Measurements from ENCODE around the gene GPR39. TPM values are rescaled to one million over a fixed set of nuclear protein-coding genes. Genes with fewer than 3 reads are reported as not detected.

The GPR39 gene
- total RNA-seq, 2 experiments from 2014 or later: not detected

DNA sequence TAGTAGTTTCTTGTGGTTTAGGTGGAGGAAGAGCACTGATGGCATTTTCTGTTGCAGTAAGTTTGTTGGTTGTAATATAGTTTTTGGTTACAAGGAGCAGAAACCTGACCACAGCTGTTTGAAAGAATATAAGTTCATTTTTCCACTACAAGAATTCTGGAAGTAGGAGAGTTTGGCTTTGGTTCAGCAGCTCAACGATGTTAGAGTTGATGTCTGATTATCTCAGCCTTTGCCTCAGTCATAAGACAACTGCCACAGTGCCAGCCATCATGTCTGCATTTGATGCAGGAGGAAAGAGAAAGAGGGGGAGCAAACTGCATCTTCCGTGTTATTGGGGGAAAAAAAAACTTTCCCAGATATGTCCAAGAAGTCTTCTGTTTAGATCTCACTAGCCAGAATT is 134.3 kb downstream of the GPR39 start:
- CTCF ChIA-PET: interaction anchor here (0.9 to 1.2 kb wide), 2 partner anchors 621 to 1293 kb away, joined by 3 to 4 read pairs; no protein-coding TSS in a partner anchor
- no peak for ATAC-seq
- Mint-ChIP-seq H3K36me3 (ENCODE audit: low read depth) (no peaks in the 10 kb centered on the region), H3K27ac (no peak overlapping the region), H3K4me3 (no peak overlapping the region), H3K9me3 (no peaks in the 10 kb centered on the region), H3K4me1 (ENCODE audit: low read depth) (no peaks in the 10 kb centered on the region), H3K27me3 (peaks cover 2% of the 10 kb centered on the region)
- intact Hi-C loops (cut with micrococcal nuclease): no loop called here
- POLR2A ChIA-PET: no interaction called here
- DNase-seq: no peak
- TF ChIP-seq, protein P1, sequence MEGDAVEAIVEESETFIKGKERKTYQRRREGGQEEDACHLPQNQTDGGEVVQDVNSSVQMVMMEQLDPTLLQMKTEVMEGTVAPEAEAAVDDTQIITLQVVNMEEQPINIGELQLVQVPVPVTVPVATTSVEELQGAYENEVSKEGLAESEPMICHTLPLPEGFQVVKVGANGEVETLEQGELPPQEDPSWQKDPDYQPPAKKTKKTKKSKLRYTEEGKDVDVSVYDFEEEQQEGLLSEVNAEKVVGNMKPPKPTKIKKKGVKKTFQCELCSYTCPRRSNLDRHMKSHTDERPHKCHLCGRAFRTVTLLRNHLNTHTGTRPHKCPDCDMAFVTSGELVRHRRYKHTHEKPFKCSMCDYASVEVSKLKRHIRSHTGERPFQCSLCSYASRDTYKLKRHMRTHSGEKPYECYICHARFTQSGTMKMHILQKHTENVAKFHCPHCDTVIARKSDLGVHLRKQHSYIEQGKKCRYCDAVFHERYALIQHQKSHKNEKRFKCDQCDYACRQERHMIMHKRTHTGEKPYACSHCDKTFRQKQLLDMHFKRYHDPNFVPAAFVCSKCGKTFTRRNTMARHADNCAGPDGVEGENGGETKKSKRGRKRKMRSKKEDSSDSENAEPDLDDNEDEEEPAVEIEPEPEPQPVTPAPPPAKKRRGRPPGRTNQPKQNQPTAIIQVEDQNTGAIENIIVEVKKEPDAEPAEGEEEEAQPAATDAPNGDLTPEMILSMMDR (IDR thresholded peaks at IDR 0.05): no peak

DNA sequence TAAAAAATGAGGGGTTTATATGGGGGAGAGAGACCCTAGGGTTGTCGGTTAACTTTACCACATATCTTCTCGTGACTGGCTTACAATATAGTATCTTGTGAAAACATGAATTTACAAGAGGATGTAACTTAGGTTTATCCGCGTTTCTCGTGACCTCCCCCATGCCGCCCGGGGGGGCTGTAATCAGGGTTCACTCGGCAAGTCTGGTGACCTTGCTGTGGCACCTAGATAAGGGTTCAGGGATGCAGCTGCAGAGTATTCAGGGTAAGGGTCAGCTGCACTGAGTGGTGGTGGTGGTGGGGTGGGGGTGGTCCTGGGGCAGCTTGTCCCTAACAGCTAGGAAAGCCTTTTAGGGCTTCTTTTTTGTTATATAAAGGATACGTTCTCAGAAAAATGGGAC is 141.1 kb downstream of the GPR39 start:
- H3K9me3 Mint-ChIP-seq: no peaks in the 10 kb centered on the region
- no peaks in the 10 kb centered on the region for H3K4me1 Mint-ChIP-seq (ENCODE audit: low read depth)
- intact Hi-C loops (cut with micrococcal nuclease): no loop called here
- no peaks in the 10 kb centered on the region for H3K27me3 Mint-ChIP-seq
- ChIA-PET CTCF (interaction anchor here (2.1 kb wide), 1 partner anchor 10 kb away, joined by 9 read pairs; no protein-coding TSS in a partner anchor), POLR2A (no interaction called here)
- ATAC-seq: no peak
- TF ChIP-seq, protein P1 (IDR thresholded peaks at IDR 0.05): no peak
- no peak for DNase-seq
- H3K27ac Mint-ChIP-seq: no peak overlapping the region
- no peak overlapping the region for H3K4me3 Mint-ChIP-seq
- H3K36me3 Mint-ChIP-seq (ENCODE audit: low read depth): no peaks in the 10 kb centered on the region

- TF ChIP-seq, protein P1 (IDR thresholded peaks at IDR 0.05): no peak
- H3K27ac Mint-ChIP-seq: no peak overlapping the region
- no peaks in the 10 kb centered on the region for H3K27me3 Mint-ChIP-seq
Measured at GRCh38 chr2:132559326-132559725, 142.7 kb downstream of the GPR39 start.

DNA sequence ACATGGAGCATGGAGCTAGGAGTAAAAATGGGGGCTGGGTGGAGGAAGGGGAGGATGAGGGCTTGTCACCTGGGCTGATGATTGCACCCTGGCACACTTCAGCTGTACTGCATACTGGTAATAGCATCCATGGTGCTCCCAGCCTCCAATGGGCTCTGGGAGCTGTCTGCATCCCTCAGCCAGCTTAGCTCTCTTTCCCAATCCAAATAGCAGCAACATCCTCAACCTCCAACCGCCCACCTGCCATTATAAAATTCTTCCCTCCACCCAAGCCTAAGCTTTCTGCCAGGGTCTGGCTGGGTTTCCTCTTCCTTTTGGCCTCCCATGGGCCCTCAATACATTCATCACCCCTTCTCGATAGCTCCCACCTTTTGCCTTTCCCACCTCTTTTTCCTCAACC is 143.3 kb downstream of the GPR39 start:
- Mint-ChIP-seq H3K4me1 (ENCODE audit: low read depth) (no peaks in the 10 kb centered on the region), H3K27me3 (no peaks in the 10 kb centered on the region), H3K4me3 (no peak overlapping the region), H3K36me3 (ENCODE audit: low read depth) (no peaks in the 10 kb centered on the region), H3K9me3 (peaks cover under 1% of the 10 kb centered on the region), H3K27ac (no peak overlapping the region)
- TF ChIP-seq, protein P1 (IDR thresholded peaks at IDR 0.05): no peak
- DNase-seq: no peak
- ChIA-PET CTCF (no interaction called here), POLR2A (no interaction called here)
- no peak for ATAC-seq
- intact Hi-C loops (cut with micrococcal nuclease): no loop called here

More at GRCh38 chr2:132559326-132559725, 142.7 kb downstream of the GPR39 start:
- intact Hi-C loops (cut with micrococcal nuclease): no loop called here
- CTCF ChIA-PET: no interaction called here
- DNase-seq: no peak
- no peak overlapping the region for H3K4me3 Mint-ChIP-seq
- H3K9me3 Mint-ChIP-seq: no peaks in the 10 kb centered on the region
- no peaks in the 10 kb centered on the region for H3K4me1 Mint-ChIP-seq (ENCODE audit: low read depth)
- no peaks in the 10 kb centered on the region for H3K36me3 Mint-ChIP-seq (ENCODE audit: low read depth)
- ATAC-seq: no peak
- POLR2A ChIA-PET: no interaction called here

DNA sequence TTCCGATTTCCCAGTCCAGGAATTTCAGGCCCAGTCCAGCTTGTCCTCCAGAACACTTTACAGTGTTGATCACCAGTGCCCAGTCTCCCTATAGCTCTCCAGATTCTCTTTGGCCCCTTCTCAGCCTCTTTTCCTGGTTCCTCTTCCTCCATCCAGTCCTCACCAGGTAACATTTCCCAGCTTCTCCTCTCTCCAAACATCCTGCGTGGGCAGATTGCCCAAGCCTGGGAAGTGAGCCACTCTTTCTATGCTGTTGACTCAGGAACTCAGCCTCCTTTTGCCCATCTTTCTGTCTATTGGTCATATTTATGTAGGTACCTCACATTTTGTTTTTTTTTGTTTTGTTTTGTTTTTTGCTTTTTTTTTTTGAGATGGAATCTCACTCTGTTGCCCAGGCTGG is 144.0 kb downstream of the GPR39 start:
- CTCF ChIA-PET: no interaction called here
- no peak overlapping the region for H3K27ac Mint-ChIP-seq

More for the DNA sequence above, 144.0 kb downstream of the GPR39 start:
- ATAC-seq (no peak), DNase-seq (no peak)
- Mint-ChIP-seq H3K9me3 (peaks cover 3% of the 10 kb centered on the region), H3K4me1 (ENCODE audit: low read depth) (no peaks in the 10 kb centered on the region), H3K27me3 (no peaks in the 10 kb centered on the region), H3K36me3 (ENCODE audit: low read depth) (no peaks in the 10 kb centered on the region), H3K4me3 (no peak overlapping the region)
- POLR2A ChIA-PET: no interaction called here
- TF ChIP-seq, protein P1 (IDR thresholded peaks at IDR 0.05): no peak
- intact Hi-C loops (cut with micrococcal nuclease): no loop called here
